HEK293T (cell line): ENCODE measurements around the gene RAB27B.

Experiments
- CTCF ChIA-PET: fragments of 350-600 bp; formaldehyde crosslinking; extraction: SDS; loops from one replicate; lab custom pipeline; 2021; ENCODE audit warnings: antibody characterized with exemption, inconsistent platforms; lab: Yijun Ruan, JAX
- POLR2A ChIA-PET: fragments of 350-600 bp; formaldehyde crosslinking; extraction: SDS; loops from one replicate; lab custom pipeline; 2020; ENCODE audit warnings: antibody characterized with exemption, inconsistent platforms; lab: Yijun Ruan, JAX
- DNase-seq: peaks from one replicate; pipeline ENCODE4 v3.0.0; 2012; ENCODE audit warnings: mixed read lengths; ENCODE audit errors: extremely low spot score
- ARNT ChIP-seq: fragments of 450-650 bp; IDR thresholded peaks from 2 replicates; pipeline ENCODE4 v1.6.1; 2017; ENCODE audit warnings: mild to moderate bottlenecking
- BHLHE40 ChIP-seq: fragments of 450-650 bp; IDR thresholded peaks from 2 replicates; pipeline ENCODE4 v1.6.1; 2016; ENCODE audit warnings: mild to moderate bottlenecking, moderate library complexity, borderline replicate concordance
- CTBP1 ChIP-seq: fragments of 450-650 bp; IDR thresholded peaks from 2 replicates; pipeline ENCODE4 v1.6.1; 2016; ENCODE audit warnings: borderline replicate concordance
- ELF4 ChIP-seq: fragments of 450-650 bp; IDR thresholded peaks from 2 replicates; pipeline ENCODE4 v1.6.1; 2017; ENCODE audit warnings: antibody characterized with exemption
- FOXA1 ChIP-seq: fragments of 450-650 bp; IDR thresholded peaks from 2 replicates; pipeline ENCODE4 v1.6.1; 2016; ENCODE audit warnings: mild to moderate bottlenecking
- FOXK2 ChIP-seq: fragments of 450-650 bp; IDR thresholded peaks from 2 replicates; pipeline ENCODE4 v1.6.1; 2016; ENCODE audit warnings: mild to moderate bottlenecking
- FOXM1 ChIP-seq: fragments of 450-650 bp; IDR thresholded peaks from 2 replicates; pipeline ENCODE4 v1.6.1; 2017; ENCODE audit warnings: mild to moderate bottlenecking, borderline replicate concordance
- HDGF ChIP-seq: fragments of 450-650 bp; IDR thresholded peaks from 2 replicates; pipeline ENCODE4 v1.6.1; 2017; ENCODE audit warnings: antibody characterized with exemption, borderline replicate concordance
- L3MBTL2 ChIP-seq: fragments of 450-650 bp; conservative IDR thresholded peaks from 2 replicates; pipeline ENCODE4 v1.6.1; 2016; ENCODE audit warnings: mild to moderate bottlenecking
- LEF1 ChIP-seq: fragments of 450-650 bp; IDR thresholded peaks from 2 replicates; pipeline ENCODE4 v1.6.1; 2017; ENCODE audit warnings: mild to moderate bottlenecking, borderline replicate concordance
- NFRKB ChIP-seq: fragments of 450-650 bp; IDR thresholded peaks from 2 replicates; pipeline ENCODE4 v1.6.1; 2016; ENCODE audit warnings: mild to moderate bottlenecking, moderate library complexity
- SP1 ChIP-seq: fragments of 450-650 bp; IDR thresholded peaks from 2 replicates; pipeline ENCODE4 v1.6.1; 2017
- SUZ12 ChIP-seq: fragments of 450-650 bp; IDR thresholded peaks from 2 replicates; pipeline ENCODE4 v1.6.1; 2016; ENCODE audit warnings: mild to moderate bottlenecking
- TARDBP ChIP-seq: fragments of 450-650 bp; IDR thresholded peaks from 2 replicates; pipeline ENCODE4 v1.6.1; 2016
- ZNF384 ChIP-seq: fragments of 450-650 bp; IDR thresholded peaks from 2 replicates; pipeline ENCODE4 v1.6.1; 2016
- TF ChIP-seq, protein P1 (sequence below): fragments of 450-650 bp; IDR thresholded peaks from 2 replicates; pipeline ENCODE4 v1.6.1; 2016

The RAB27B gene

DNA sequence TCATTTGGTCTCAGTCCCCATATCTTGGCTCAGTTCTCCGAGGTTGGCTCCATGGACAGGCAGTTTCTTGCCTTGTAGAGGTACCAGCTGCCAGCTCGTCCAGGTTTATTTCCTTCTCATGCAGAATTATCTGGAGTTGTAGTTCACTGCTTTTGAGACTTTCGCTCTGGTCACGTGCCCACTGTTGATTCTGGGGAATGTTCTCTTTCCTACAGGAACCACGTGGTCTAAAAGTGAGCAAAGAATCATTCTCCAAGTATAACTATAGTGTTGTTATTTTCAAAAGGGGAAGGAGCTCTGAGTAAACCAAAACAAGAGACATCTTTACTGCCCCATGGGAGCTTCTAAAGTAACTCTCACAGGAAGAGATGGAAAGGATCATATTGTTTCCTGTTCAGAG is 41.2 kb upstream of the RAB27B start:
- CTCF ChIA-PET = no interaction called here

DNA sequence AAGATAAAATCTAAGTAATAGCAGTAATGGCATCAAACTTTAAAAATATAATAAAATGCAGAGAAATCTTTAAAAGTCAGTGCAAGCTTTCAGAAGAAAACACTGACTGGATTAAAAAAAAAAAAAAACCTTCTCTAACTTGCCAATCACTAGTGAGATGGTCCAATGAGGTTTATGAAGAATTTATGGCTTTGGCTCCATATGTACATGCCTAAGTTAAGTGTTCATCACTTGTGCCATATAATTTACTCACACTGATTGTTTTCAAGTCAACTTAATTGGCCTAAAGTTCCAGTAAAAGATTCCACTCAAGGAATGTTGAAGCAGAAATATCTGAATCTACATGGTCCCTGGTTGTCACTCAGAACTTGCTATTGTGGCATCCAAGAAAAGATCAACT is 40.7 kb upstream of the RAB27B start:
- DNase-seq = no peak
- POLR2A ChIA-PET = no interaction called here
- CTCF ChIA-PET = no interaction called here
- TF ChIP-seq CTBP1 (no peak), HDGF (no peak), FOXM1 (no peak), ZNF384 (no peak)

More for the DNA sequence above, 41.2 kb upstream of the RAB27B start:
- POLR2A ChIA-PET = no interaction called here
- DNase-seq = no peak
- TF ChIP-seq HDGF = no peak
- no peak for TF ChIP-seq ZNF384
- TF ChIP-seq NFRKB = no peak
- TF ChIP-seq, protein P1, sequence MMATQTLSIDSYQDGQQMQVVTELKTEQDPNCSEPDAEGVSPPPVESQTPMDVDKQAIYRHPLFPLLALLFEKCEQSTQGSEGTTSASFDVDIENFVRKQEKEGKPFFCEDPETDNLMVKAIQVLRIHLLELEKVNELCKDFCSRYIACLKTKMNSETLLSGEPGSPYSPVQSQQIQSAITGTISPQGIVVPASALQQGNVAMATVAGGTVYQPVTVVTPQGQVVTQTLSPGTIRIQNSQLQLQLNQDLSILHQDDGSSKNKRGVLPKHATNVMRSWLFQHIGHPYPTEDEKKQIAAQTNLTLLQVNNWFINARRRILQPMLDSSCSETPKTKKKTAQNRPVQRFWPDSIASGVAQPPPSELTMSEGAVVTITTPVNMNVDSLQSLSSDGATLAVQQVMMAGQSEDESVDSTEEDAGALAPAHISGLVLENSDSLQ = no peak
- no peak for TF ChIP-seq FOXM1
- no peak for TF ChIP-seq ARNT
- TF ChIP-seq L3MBTL2 = no peak
- no peak for TF ChIP-seq CTBP1
- no peak for TF ChIP-seq TARDBP

DNA sequence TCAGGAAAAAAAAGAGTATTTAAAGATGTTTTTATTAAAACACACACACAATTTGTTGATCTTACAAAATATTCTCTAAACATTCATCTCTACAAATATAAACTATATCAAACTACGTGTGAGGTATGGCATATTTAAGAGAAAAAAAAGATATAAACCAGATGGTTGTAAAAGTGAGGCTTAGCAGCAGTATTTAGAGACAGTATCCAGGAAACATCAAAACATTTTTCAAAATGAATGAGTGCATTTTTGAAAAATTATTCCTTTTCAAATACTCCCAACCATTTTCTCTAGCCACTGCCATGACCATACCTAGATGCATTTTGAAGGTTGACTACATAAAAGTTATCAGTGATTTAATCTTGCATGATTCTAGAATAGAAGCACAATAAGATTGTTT is 38.2 kb upstream of the RAB27B start:
- ChIA-PET CTCF (no interaction called here), POLR2A (interaction anchor here (0.7 kb wide), 1 partner anchor 36 kb away, joined by 3 read pairs; no protein-coding TSS in a partner anchor)
- DNase-seq = no peak
- TF ChIP-seq L3MBTL2 = no peak
- no peak for TF ChIP-seq SP1
- no peak for TF ChIP-seq ARNT
- no peak for TF ChIP-seq FOXA1
- no peak for TF ChIP-seq NFRKB
- TF ChIP-seq ELF4 = no peak
- TF ChIP-seq, protein P1 = no peak
- no peak for TF ChIP-seq LEF1
- no peak for TF ChIP-seq TARDBP
- TF ChIP-seq FOXK2 = no peak
- no peak for TF ChIP-seq BHLHE40
- TF ChIP-seq HDGF = no peak
- TF ChIP-seq CTBP1 = no peak

DNA sequence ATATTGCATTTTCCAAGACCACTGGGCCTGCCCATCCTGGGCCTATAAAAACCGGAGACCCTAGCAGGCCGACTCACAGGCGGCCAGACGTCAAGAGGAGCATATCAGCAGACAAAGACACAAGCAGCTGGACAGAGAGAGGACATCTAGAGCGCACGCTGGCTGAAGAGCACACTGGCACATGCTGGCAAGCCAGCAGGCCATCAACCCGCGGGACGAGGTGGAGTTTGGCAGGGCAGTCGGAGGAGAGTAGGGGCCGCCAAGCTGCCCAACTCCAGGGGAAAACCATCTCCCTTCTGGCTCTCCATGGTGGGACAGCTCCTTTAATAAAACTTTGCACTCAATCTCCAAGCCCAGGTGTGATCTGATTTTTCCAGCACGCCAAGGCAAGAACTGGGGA is 36.6 kb upstream of the RAB27B start:
- TF ChIP-seq HDGF = no peak
- no peak for TF ChIP-seq TARDBP
- no peak for TF ChIP-seq FOXK2
- no peak for TF ChIP-seq FOXA1
- no peak for TF ChIP-seq ELF4
- no peak for TF ChIP-seq L3MBTL2
- no peak for TF ChIP-seq SP1
- TF ChIP-seq NFRKB = no peak
- TF ChIP-seq LEF1 = no peak
- TF ChIP-seq ZNF384 = no peak
- no peak for TF ChIP-seq CTBP1
- TF ChIP-seq FOXM1 = no peak
- TF ChIP-seq BHLHE40 = no peak
- TF ChIP-seq, protein P1 = no peak
- no peak for TF ChIP-seq SUZ12
- no peak for TF ChIP-seq ARNT
- ChIA-PET POLR2A (no interaction called here), CTCF (no interaction called here)
- no peak for DNase-seq

DNA sequence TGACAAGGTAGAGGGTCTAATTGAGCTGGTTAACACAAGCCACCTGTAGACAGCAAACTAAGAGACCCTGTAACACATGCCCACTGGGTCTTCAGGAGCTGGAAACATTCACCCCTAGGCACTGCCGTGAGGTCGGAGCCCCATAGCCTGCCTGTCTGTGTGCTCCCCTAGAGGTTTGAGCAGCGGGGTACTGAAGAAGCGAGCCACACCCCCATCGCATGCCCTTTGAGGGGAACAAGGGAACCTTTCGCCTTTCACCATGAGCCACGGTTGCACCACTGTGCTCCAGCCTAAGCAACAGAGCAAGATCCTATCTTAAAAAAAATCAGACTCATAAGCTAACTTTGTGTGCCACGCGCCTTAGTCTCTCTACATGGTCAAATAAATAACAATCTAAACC is 36.2 kb upstream of the RAB27B start:
- ChIA-PET CTCF (no interaction called here), POLR2A (no interaction called here)
- no peak for DNase-seq
- no peak for TF ChIP-seq LEF1
- no peak for TF ChIP-seq ELF4
- no peak for TF ChIP-seq L3MBTL2
- no peak for TF ChIP-seq ARNT
- TF ChIP-seq FOXA1 = no peak
- no peak for TF ChIP-seq TARDBP
- TF ChIP-seq ZNF384 = no peak
- no peak for TF ChIP-seq NFRKB
- TF ChIP-seq CTBP1 = no peak
- TF ChIP-seq, protein P1 = no peak

DNA sequence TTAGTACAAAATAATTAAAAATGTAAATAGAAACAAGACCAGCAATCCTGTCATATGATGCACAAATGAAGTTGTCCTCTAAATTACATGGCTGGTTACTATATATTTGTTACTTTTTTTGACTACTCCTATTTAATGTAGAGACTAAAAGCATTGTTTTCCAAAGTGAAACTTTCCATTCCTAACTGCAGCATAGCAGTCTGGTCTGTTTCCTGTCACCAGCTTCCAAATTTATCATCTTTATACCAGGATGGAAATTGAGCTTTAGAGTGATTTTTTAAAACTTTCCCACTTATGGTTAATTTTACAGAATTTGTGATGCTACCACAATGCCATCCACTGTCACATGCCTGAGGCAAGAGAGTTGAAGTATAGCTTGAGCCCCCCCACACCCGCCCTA is 33.5 kb upstream of the RAB27B start:
- CTCF ChIA-PET = no interaction called here
- no peak for TF ChIP-seq L3MBTL2
- no peak for TF ChIP-seq HDGF
- no peak for TF ChIP-seq FOXA1
- TF ChIP-seq FOXM1 = no peak
- TF ChIP-seq ARNT = no peak
- no peak for TF ChIP-seq BHLHE40
- TF ChIP-seq ZNF384 = no peak
- TF ChIP-seq CTBP1 = no peak
- no peak for TF ChIP-seq SP1
- TF ChIP-seq SUZ12 = no peak
- TF ChIP-seq FOXK2 = no peak

More for the DNA sequence above, 33.5 kb upstream of the RAB27B start:
- POLR2A ChIA-PET = no interaction called here
- DNase-seq = no peak
